SIG-M5 treated with dmso at 0.1 percent for 504 hours (cell line): ENCODE measurements around the gene SERPINB5.
A peak's percentile ranks its signal among the peaks of the same experiment; 100 is the strongest.

ENCODE experiments used
- DNase-seq: peaks from one replicate; lab custom pipeline; 2025; ENCODE audit not compliant: unreplicated experiment; lab: John Stamatoyannopoulos, UW

Gene SERPINB5

DNA sequence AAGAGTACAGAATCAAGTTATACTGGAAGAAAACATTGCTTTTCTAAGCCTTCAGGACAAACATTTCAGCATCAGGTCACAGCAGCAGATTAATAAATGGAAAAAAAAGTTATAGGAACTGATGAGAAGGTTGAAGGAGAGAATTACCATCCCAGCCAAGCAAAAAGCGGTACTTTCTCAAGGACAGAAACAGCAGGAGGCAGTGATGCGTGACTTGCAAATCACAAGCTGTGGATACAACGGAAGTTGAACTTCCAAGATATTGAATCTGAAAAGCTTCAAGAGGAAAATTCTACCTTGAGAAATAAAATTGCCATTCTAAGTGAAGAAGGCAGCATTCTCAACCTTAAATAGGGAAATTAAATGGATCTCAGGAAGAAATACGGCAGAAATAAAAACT lies 46.9 kb downstream of the SERPINB5 start:
- DNase-seq = no peak

GRCh38 chr18:63527251-63527650 lies 50.5 kb downstream of the SERPINB5 start:
- no peak for DNase-seq

- no peak for DNase-seq
Observed at GRCh38 chr18:63528863-63529492, 52.2 kb downstream of the SERPINB5 start.

- DNase-seq = no peak
Observed at GRCh38 chr18:63532471-63532870, 55.7 kb downstream of the SERPINB5 start.

- peak; percentile 59 for DNase-seq
Observed at GRCh38 chr18:63534615-63535014, 57.9 kb downstream of the SERPINB5 start.

DNA sequence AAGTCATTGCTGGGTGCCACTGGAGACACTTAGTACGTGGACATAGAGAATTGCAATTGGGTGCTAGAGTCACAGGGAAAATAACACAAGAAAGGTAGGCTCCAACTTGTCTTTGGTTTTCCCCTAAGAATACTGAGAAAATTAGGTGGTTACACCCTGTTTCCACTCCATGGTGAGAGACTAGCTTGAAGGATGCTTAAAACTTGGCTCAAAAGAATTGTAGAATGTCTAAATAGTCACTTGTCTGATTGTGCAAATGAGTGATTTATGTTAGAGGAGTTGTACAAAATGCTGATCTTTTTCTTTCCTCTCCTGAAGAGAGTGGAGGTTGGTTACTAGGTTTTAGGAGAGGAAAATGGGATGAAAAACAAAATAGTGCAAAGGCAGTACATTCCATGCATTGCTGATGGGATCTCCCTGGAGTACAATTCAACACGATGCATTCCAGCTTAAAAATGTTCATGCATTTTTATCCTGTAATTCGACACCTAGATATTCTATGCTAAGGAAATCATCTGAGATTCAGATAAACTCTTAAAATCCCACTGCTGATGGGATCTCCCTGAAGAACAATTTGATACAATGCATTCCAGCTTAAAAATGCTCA lies 63.2 kb downstream of the SERPINB5 start:
- no peak for DNase-seq

GRCh38 chr18:63542069-63542468 lies 65.3 kb downstream of the SERPINB5 start, which contains the start of gene SERPINB12:
SERPINB12 (plus strand) TSS chr18:63542369; CDS start chr18:63556160, 13,791 bp downstream.
- DNase-seq = no peak

GRCh38 chr18:63544017-63544416 lies 67.3 kb downstream of the SERPINB5 start:
- no peak for DNase-seq

- DNase-seq = no peak
Observed at GRCh38 chr18:63545000-63545399, 68.2 kb downstream of the SERPINB5 start.

DNA sequence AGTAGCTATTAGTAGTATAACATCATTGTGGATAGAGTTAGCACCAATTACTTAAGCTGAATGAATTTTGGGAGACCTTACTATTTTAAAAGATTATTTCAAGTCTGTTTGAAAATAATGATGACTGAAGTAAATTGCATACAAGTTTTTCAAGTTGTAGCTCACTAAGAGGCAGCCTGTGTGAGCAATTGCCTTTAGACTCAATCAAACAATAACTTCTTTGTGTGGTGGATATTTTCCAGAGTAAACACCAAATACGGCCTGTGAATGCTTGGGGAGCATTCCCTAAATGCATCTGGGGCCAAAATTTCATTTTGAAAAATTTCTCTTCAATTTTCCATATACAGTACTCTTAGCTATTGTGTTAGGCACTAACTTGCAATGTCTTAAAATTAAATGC lies 73.3 kb downstream of the SERPINB5 start:
- no peak for DNase-seq

- DNase-seq = no peak
Observed at GRCh38 chr18:63551769-63552168, 75.0 kb downstream of the SERPINB5 start.

- DNase-seq = no peak
Observed at GRCh38 chr18:63552581-63552980, 75.8 kb downstream of the SERPINB5 start.

- DNase-seq = peak; percentile 94
Observed at GRCh38 chr18:63553081-63553480, 76.3 kb downstream of the SERPINB5 start.
